ENCODE measurements around the gene HID1.

The HID1 gene

DNA sequence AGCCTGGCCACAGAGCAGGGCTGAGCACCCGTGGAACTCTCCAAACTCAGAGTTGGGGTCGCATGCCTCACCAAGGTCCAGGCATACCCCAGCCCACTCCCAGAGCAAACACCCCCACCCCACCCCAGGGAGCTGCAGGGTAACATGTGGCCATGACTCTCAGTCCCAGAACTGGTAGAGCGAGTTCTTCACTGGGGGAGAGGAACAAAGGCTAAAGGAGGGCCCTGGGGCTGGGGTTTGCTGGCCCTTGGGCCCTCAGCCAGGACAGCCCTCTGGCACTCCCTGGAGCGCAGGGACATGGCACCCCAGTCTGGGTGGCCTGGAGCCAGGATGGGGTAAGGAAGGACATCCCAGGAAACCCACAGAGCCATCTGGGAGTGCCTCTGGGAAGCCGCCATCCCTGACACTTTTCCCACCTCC, 4.2 kb downstream of the HID1 start:
- DNase-seq (ENCODE audit: low read depth) = no peak
- no peak overlapping the region for H3K4me3 ChIP-seq (ENCODE audit: low read depth, low read length)
- TF ChIP-seq, protein P1, sequence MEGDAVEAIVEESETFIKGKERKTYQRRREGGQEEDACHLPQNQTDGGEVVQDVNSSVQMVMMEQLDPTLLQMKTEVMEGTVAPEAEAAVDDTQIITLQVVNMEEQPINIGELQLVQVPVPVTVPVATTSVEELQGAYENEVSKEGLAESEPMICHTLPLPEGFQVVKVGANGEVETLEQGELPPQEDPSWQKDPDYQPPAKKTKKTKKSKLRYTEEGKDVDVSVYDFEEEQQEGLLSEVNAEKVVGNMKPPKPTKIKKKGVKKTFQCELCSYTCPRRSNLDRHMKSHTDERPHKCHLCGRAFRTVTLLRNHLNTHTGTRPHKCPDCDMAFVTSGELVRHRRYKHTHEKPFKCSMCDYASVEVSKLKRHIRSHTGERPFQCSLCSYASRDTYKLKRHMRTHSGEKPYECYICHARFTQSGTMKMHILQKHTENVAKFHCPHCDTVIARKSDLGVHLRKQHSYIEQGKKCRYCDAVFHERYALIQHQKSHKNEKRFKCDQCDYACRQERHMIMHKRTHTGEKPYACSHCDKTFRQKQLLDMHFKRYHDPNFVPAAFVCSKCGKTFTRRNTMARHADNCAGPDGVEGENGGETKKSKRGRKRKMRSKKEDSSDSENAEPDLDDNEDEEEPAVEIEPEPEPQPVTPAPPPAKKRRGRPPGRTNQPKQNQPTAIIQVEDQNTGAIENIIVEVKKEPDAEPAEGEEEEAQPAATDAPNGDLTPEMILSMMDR (IDR thresholded peaks at IDR 0.05; ENCODE audit: insufficient read depth, low read depth, low read length, missing control alignments) = no peak

DNA sequence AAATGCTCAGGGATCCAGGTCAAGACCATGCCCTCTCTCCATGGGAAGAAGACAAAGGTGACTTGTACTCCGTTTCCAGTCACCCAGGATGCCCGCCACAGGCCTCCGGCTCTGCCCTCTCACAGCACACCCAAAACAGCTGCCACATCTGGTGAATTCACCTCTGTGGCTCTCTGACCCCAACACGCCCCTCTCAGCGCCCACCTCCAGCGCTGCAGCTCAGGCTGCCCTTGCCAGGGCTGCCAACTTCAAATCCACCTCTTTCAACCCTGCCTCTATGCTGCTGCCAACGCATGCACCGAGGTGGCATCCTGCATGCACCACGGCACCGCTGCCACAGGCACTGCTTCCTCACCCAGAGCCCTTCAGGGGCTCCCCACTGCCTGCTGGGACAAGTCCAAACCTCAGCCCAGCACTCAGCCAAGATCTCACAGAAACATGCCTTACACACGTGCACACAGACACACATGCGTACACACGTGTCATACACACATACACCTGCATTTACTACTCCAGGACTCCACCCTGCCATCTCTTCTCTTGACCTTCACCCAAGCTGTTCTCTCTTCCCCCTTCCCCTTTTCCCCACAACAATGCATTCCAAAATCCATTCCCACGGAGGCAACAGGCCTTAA, 7.5 kb downstream of the HID1 start:
- TF ChIP-seq, protein P1 (IDR thresholded peaks at IDR 0.05; ENCODE audit: insufficient read depth, low read depth, low read length, missing control alignments) = no peak
- H3K4me3 ChIP-seq (ENCODE audit: low read depth, low read length) = no peak overlapping the region
- DNase-seq (ENCODE audit: low read depth) = no peak

DNA sequence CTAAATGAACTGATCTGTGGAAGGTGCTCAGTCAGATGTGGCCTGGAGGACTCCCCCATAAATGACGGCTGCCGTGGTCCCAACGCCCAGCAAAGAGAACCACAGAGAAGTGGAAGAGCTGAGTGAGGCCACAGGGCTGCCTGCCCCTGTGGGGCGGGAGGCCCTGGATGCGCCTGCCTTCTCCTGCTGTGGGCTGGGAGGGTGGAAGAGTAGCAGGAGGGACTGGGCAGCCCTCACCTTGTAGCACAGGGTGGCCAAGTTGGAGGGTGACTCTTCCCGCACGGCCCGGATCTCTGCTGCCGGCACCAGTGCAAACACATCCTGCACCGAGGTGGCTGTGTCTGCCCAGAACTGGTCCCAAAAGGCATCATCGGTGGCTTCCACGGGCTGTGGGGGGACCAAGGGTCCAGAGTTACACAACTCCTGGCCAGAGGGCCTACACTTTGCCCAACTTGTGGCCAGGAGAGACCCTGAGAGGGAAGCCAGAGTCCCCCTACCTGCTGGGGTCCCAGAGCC, 8.3 kb downstream of the HID1 start:
- DNase-seq (ENCODE audit: low read depth) = no peak
- TF ChIP-seq, protein P1 (IDR thresholded peaks at IDR 0.05; ENCODE audit: insufficient read depth, low read depth, low read length, missing control alignments) = no peak
- H3K4me3 ChIP-seq (ENCODE audit: low read depth, low read length) = no peak overlapping the region

DNA sequence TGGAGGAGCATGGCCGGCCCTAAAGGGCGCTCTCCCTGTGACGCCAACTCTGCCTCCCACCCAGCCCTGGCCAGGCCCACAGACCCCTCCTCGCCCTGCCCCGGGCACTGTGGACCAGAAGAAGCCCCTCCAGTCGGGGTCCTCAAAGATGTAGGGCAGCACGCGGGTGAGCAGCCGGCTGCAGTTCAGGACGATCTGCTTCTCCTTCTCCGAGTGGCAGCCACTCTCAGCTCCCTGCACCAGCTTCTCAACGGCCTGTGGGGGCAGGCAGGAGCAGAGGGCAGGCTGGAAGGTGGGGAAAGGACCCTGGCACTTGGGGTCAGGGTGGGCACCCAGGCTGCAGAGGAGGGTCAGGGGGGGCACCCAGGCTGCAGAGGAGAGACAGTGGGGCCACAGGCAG, 8.9 kb downstream of the HID1 start:
- H3K4me3 ChIP-seq (ENCODE audit: low read depth, low read length) = no peak overlapping the region
- TF ChIP-seq, protein P1 (IDR thresholded peaks at IDR 0.05; ENCODE audit: insufficient read depth, low read depth, low read length, missing control alignments) = peak; percentile 18
- no peak for DNase-seq (ENCODE audit: low read depth)

DNA sequence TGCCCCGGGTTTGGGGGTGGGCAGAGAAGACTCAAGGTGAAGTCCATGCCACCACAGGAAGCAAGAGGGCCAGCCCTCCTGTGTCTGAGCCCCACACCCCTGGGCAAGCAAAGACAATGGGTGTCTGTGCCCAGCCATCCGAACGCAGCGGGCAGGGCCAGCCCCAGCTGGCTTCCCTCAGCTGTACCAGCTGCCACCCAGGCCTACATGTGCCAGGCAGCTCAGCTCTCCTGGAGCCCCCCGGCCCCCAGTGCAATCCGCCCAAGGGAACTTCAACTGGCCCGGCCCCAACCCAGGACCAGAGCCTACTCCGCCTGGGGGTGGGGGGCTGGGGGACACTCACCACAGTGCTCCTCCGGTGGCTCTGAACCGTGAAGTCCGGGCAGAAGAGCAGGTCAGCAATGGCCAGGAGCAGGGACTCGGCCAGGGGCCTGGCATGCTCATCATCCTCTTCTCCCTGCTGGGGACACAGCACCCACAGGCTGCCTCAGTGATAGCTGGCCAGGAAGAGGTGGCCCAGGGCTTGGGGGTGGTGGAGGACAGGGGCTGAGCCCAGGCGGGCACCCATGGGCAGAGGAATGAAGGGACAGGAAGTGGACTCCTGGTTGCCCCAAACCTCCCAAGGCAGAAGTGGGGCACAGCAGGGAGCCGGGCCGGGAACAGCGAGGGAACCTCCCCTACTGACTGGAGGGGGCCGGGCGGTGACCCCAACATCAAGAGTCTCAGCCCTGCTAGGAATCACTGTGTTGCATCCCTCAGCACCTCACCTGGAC, 9.8 kb downstream of the HID1 start:
- H3K4me3 ChIP-seq (ENCODE audit: low read depth, low read length) = no peak overlapping the region
- DNase-seq (ENCODE audit: low read depth) = no peak
- TF ChIP-seq, protein P1 (IDR thresholded peaks at IDR 0.05; ENCODE audit: insufficient read depth, low read depth, low read length, missing control alignments) = no peak

DNA sequence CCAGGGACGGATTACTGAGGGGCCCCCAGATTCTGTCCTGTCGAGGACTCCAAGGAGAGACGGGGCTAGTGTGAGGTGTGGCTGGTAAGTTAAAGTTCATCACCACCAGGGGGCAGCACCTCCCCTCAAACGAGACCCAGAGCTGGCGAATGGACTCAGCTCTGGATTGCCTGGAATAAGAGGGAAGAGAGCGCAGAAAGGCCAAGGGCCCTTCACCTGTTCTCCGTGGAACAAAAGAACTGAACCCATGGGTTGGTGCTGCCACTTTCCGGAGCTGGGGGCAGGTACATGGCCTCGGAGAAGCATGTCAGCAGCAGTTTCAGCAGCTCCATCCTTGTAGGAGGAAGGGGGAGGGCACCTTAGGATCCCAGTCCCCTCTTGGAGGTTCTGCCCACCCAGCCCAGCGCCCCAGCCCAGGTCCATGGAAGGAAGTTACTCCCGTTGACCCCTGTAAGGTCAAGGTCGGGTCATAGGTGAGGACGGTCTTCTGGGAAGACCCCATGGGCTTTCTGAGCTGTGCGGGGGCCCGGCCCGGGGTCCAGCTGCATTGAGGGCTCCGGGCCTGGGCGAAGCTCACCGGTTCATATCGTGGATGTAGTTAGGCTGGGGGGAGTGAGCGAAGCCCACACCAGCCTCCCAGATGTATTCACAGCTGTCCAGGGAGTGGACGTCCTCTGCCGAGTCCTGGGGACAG, 10.8 kb downstream of the HID1 start:
- TF ChIP-seq, protein P1 (IDR thresholded peaks at IDR 0.05; ENCODE audit: insufficient read depth, low read depth, low read length, missing control alignments) = peak; percentile 63
- no peak overlapping the region for H3K4me3 ChIP-seq (ENCODE audit: low read depth, low read length)
- DNase-seq (ENCODE audit: low read depth) = peak; percentile 87

Measured in GM12865 (cell line).